HepG2 (cell line): ENCODE data around the gene ULBP1.

Experiments used
- ARHGAP35 ChIP-seq: sonication (generic); formaldehyde crosslinking; IDR thresholded peaks from 2 replicates; pipeline ENCODE4 v1.9.0; 2022; ENCODE audit warnings: mild to moderate bottlenecking, inconsistent platforms, moderate library complexity, missing genetic modification reagents, borderline replicate concordance
- FOXP1 ChIP-seq, 2 experiments: fragments of 450-650 bp in 1 of 2; IDR thresholded peaks; 2 replicates each; pipeline ENCODE4 v1.6.1; 2017 to 2018; ENCODE audit warnings: antibody characterized with exemption in 1 of 2
- POLR2A ChIP-seq, 2 experiments: IDR thresholded peaks; 2 replicates each; pipeline ENCODE4 v1.6.1; 2011; ENCODE audit warnings: low read depth in 2 of 2, low read length in 2 of 2, mild to moderate bottlenecking in 1 of 2, moderate library complexity in 1 of 2; ENCODE audit not compliant: insufficient read depth in 1 of 2
- SP2 ChIP-seq: sonication (generic); formaldehyde crosslinking; IDR thresholded peaks from 2 replicates; pipeline ENCODE4 v1.5.1; 2020; ENCODE audit warnings: mild to moderate bottlenecking, missing genetic modification reagents
- THYN1 ChIP-seq: sonication (generic); formaldehyde crosslinking; IDR thresholded peaks from 2 replicates; pipeline ENCODE4 v1.8.1; 2023; ENCODE audit warnings: low read depth, mild to moderate bottlenecking, moderate library complexity, missing genetic modification reagents, borderline replicate concordance
- TP53 ChIP-seq: sonication (generic); formaldehyde crosslinking; conservative IDR thresholded peaks from 2 replicates; pipeline ENCODE4 v1.4.0; 2020; ENCODE audit warnings: missing genetic modification reagents
- TRIM24 ChIP-seq: sonication (generic); formaldehyde crosslinking; IDR thresholded peaks from 2 replicates; pipeline ENCODE4 v1.8.0; 2022; ENCODE audit warnings: mild to moderate bottlenecking, missing genetic modification reagents
- ZNF556 ChIP-seq: sonication (generic); formaldehyde crosslinking; IDR thresholded peaks from 2 replicates; pipeline ENCODE4 v1.4.0; 2020; ENCODE audit warnings: mild to moderate bottlenecking, missing genetic modification reagents, borderline replicate concordance
- ZNF589 ChIP-seq: sonication (generic); formaldehyde crosslinking; conservative IDR thresholded peaks from 2 replicates; pipeline ENCODE4 v1.8.0; 2022; ENCODE audit warnings: mild to moderate bottlenecking, moderate library complexity, missing genetic modification reagents
- ZNF605 ChIP-seq: sonication (generic); formaldehyde crosslinking; IDR thresholded peaks from 2 replicates; pipeline ENCODE4 v1.8.0; 2022; ENCODE audit warnings: mild to moderate bottlenecking, missing genetic modification reagents
- TF ChIP-seq, protein P1 (sequence below): sonication (generic); formaldehyde crosslinking; IDR thresholded peaks from 2 replicates; pipeline ENCODE4 v1.5.0; 2020; ENCODE audit warnings: mild to moderate bottlenecking, missing genetic modification reagents, moderate library complexity

DNA sequence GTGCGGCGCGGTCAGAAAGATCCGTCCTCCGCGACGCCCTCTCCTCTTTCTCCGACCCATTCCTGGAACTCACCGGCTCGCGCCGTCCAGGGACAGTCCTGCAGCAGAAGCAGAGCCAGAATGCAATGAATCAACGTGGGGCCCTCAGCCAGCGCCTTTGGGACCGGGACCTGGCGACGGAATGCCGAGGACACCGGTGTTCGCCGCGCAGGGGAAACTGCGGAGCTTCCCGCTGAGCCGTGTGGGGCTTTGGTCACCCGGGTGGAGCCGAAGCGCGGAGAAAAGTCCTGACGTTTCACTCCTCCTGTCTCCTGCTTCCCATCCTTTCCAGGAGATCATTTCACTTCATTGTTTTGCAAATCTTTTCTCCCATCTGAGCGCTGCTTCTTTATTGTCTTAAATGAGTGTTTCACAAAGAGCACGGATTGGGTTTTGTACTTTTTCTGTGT is 26.5 kb downstream of the ULBP1 start:
- TF ChIP-seq ARHGAP35 (CRISPR knock-in tag) (no peak), TP53 (CRISPR knock-in tag) (no peak), SP2 (no peak), TRIM24 (CRISPR knock-in tag) (no peak), POLR2A (IDR thresholded peaks at IDR 0.05; ENCODE audit: insufficient read depth in 1 of 2, low read depth in 2 of 2, low read length in 2 of 2) (no peak), FOXP1 (IDR thresholded peaks at IDR 0.05) (no peak), FOXP1 (CRISPR knock-in tag; IDR thresholded peaks at IDR 0.05) (no peak), ZNF605 (CRISPR knock-in tag) (no peak), THYN1 (CRISPR knock-in tag) (no peak), ZNF589 (CRISPR knock-in tag) (no peak), ZNF556 (no peak)
- TF ChIP-seq, protein P1, sequence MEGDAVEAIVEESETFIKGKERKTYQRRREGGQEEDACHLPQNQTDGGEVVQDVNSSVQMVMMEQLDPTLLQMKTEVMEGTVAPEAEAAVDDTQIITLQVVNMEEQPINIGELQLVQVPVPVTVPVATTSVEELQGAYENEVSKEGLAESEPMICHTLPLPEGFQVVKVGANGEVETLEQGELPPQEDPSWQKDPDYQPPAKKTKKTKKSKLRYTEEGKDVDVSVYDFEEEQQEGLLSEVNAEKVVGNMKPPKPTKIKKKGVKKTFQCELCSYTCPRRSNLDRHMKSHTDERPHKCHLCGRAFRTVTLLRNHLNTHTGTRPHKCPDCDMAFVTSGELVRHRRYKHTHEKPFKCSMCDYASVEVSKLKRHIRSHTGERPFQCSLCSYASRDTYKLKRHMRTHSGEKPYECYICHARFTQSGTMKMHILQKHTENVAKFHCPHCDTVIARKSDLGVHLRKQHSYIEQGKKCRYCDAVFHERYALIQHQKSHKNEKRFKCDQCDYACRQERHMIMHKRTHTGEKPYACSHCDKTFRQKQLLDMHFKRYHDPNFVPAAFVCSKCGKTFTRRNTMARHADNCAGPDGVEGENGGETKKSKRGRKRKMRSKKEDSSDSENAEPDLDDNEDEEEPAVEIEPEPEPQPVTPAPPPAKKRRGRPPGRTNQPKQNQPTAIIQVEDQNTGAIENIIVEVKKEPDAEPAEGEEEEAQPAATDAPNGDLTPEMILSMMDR (CRISPR knock-in tag): no peak
